Fibroblast of lung (primary cell): ENCODE measurements around the gene GNB1L. TPM values are rescaled to one million over a fixed set of nuclear protein-coding genes. Genes with fewer than 3 reads are reported as not detected.

Experiments used
- DNase-seq, 2 donors: peaks; one replicate each; pipeline versions ENCODE4 v3.0.0 to v3.0.0-alpha.2; 2010; ENCODE audit warnings: low read depth in 2 of 2
- H2AFZ ChIP-seq: 2 replicates; pipeline ENCODE4 v1.5.1; 2012; ENCODE audit warnings: low read length, control low read depth, inconsistent platforms
- H3K27ac ChIP-seq: 2 replicates; pipeline ENCODE4 v1.5.1; 2011; ENCODE audit warnings: low read length, control low read depth; ENCODE audit not compliant: insufficient read depth
- H3K27me3 ChIP-seq: 2 replicates; pipeline ENCODE4 v1.5.1; 2011; ENCODE audit warnings: mild to moderate bottlenecking, low read length; ENCODE audit not compliant: control insufficient read depth, insufficient read depth
- H3K36me3 ChIP-seq: 2 replicates; pipeline ENCODE4 v1.5.1; 2011; ENCODE audit warnings: low read length; ENCODE audit not compliant: control insufficient read depth, insufficient read depth
- H3K4me1 ChIP-seq: 2 replicates; pipeline ENCODE4 v1.5.1; 2011; ENCODE audit warnings: low read length; ENCODE audit not compliant: control insufficient read depth, insufficient read depth; ENCODE audit errors: extremely low read depth
- H3K4me2 ChIP-seq: 2 replicates; pipeline ENCODE4 v1.5.1; 2011; ENCODE audit warnings: low read length, control low read depth; ENCODE audit not compliant: insufficient read depth; ENCODE audit errors: extremely low read depth
- H3K4me3 ChIP-seq, 4 experiments: fragments of 200-600 bp in 1 of 4; sonication (generic) in 1 of 4; replicated peaks in 1 of 4; 2 replicates each; pipeline ENCODE4 v1.5.1; 2011 to 2016; ENCODE audit warnings: low read length in 4 of 4, low read depth in 3 of 4, mild to moderate bottlenecking in 3 of 4, control low read depth in 2 of 4, inconsistent platforms in 1 of 4, mixed read lengths in 1 of 4; ENCODE audit not compliant: insufficient read depth in 1 of 4; ENCODE audit errors: control extremely low read depth in 1 of 4
- H3K79me2 ChIP-seq: 2 replicates; pipeline ENCODE4 v1.5.1; 2012; ENCODE audit warnings: mild to moderate bottlenecking, low read length, inconsistent platforms; ENCODE audit not compliant: control insufficient read depth, insufficient read depth
- H3K9ac ChIP-seq: 2 replicates; pipeline ENCODE4 v1.5.1; 2011; ENCODE audit warnings: mild to moderate bottlenecking, low read length, control low read depth; ENCODE audit not compliant: insufficient read depth
- H3K9me3 ChIP-seq: 2 replicates; pipeline ENCODE4 v1.5.1; 2012; ENCODE audit warnings: low read depth, low read length; ENCODE audit not compliant: control insufficient read depth, insufficient read depth
- H4K20me1 ChIP-seq: 2 replicates; pipeline ENCODE4 v1.5.1; 2011; ENCODE audit warnings: low read length; ENCODE audit not compliant: control insufficient read depth, insufficient read depth; ENCODE audit errors: extremely low read depth
- CTCF ChIP-seq, 2 donors: IDR thresholded peaks in 1 of 2; conservative IDR thresholded peaks in 1 of 2; 1 replicate in 1 of 2; 2 replicates in 1 of 2; pipeline ENCODE4 v1.5.1; 2011 to 2012; ENCODE audit warnings: low read length in 2 of 2, control low read depth in 1 of 2, inconsistent platforms in 1 of 2, low read depth in 1 of 2, mild to moderate bottlenecking in 1 of 2
- EZH2 ChIP-seq: IDR thresholded peaks from 2 replicates; pipeline ENCODE4 v1.5.1; 2012; ENCODE audit warnings: low read length, control low read depth, mild to moderate bottlenecking; ENCODE audit errors: missing control alignments
- polyA plus RNA-seq, 2 donors: library from polyadenylated mRNA; depleted of rRNA in 1 of 2; stranded (reverse) in 1 of 2; unstranded in 1 of 2; fragments of >200 nt; gene quantifications; 2 replicates each; pipeline ENCODE4 v1.2.1, GENCODE V29; 2011 to 2012; ENCODE audit warnings: missing spikeins in 1 of 2
- total RNA-seq: library from RNA; depleted of rRNA; stranded (reverse); fragments of >200 nt; gene quantifications from 2 replicates; pipeline ENCODE4 v1.2.1, GENCODE V29; 2014

The GNB1L gene
- total and polyA plus RNA-seq, 2 donors (not counting 1 experiment from before 2014, with no cell fraction given), result 1.4 to 7.8 TPM

DNA sequence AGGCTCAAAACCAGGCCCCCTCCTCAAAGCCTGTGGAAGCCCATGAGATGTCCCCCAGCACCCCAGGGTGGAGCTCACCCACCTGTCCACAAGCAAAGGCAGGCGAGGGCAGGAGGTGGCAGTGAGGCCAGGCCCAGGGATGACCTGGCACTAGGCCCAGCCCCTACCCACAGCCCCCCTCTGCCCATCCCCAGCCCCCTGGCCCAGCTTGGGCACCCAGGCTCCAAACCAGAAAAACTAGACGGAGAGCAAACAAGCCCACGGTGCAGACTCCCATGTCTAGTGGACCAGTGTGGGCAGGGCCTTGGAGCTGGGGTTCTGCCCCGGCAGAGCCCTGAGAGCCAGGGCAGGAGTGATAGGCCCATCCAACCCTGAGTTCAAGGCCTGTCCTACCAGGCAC lies 111.0 kb downstream of the GNB1L start:
- Histone ChIP-seq H2AFZ (no peak overlapping the region), H3K27ac (no peak overlapping the region), H3K27me3 (no peaks in the 10 kb centered on the region), H3K4me1 (no peaks in the 10 kb centered on the region), H4K20me1 (no peaks in the 10 kb centered on the region), H3K9ac (no peak overlapping the region), H3K4me3 (no peak overlapping the region), H3K4me2 (no peak overlapping the region), H3K79me2 (no peaks in the 10 kb centered on the region), H3K9me3 (no peaks in the 10 kb centered on the region), H3K36me3 (no peaks in the 10 kb centered on the region)
- TF ChIP-seq CTCF (conservative IDR thresholded peaks at IDR 0.05 in 1 of 2, IDR thresholded peaks at IDR 0.05 in 1 of 2; ENCODE audit: low read depth in 1 of 2, low read length in 2 of 2) (no peak), EZH2 (no peak)
- no peak for DNase-seq

DNA sequence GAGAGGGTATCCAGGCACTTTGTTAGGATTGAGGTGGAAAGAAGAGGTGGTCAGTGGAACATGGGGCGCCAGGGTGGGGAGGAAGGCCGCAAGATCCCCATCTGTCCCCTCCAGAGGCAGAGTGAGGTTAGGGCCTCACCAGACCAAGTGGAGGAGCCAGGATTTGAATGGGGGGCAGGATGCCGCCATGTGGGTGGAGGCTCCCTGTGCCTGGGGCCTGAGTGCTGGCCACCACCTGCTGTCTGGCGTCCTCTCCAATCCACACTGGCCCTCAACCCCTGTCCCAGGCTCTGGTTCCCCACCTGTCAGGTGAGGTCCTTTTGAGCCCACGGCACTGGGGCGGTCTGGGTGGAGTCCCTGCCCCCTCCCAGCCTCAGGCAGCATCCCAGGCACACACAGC lies 111.6 kb downstream of the GNB1L start:
- no peaks in the 10 kb centered on the region for H3K27me3 ChIP-seq
- TF ChIP-seq CTCF (conservative IDR thresholded peaks at IDR 0.05 in 1 of 2, IDR thresholded peaks at IDR 0.05 in 1 of 2; ENCODE audit: low read depth in 1 of 2, low read length in 2 of 2), result no peak
- TF ChIP-seq EZH2, result no peak
- H3K4me3 ChIP-seq, result no peak overlapping the region
- no peak for DNase-seq
- no peak overlapping the region for H3K4me2 ChIP-seq
- no peak overlapping the region for H2AFZ ChIP-seq
- no peaks in the 10 kb centered on the region for H3K9me3 ChIP-seq
- H3K4me1 ChIP-seq, result no peaks in the 10 kb centered on the region
- no peaks in the 10 kb centered on the region for H4K20me1 ChIP-seq
- no peaks in the 10 kb centered on the region for H3K36me3 ChIP-seq
- H3K27ac ChIP-seq, result no peak overlapping the region
- H3K9ac ChIP-seq, result no peak overlapping the region
- no peaks in the 10 kb centered on the region for H3K79me2 ChIP-seq

DNA sequence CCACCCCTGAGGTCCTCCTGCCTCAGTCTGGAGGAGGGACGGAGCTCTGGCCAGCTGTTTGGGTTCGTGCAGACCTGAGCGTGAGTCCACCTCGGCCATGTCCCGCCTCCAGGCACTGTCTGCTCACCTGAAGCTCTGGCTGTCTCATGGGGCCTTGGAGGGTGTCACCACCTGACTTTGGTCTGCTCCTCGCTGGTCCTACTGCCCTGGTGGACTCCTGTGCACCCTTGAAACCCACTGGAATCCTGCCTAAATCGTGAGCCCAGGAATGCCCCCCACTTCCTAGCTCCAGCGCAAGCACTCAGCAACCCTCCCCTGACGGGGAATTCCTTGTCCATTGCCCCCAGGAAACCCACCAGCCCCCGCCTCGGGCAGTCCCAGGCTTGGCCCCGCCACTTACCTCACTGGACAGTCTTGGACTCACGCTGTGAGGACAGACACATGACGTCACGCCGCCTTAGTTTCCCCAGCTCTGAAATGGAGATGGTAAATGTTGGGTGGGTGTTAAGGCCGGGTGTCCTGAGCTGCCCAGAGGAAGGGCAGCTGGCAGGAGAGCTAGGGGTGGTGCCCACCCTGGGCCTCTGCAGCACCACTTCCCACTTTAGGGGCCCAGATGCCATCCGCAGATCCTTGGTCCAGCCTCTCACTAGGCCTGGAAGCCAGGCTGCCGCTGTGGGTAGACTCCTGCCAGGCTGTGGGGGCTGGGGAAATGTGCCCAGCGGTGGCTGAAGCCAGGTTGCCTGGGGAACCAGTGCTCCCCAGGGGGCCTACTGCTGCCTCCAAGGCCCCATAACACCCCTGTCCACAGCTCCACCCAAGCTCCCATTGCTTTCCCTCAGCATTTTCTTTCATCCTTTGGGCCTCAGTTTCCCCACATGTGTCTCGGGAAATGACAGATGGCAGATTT lies 112.3 kb downstream of the GNB1L start:
- H3K36me3 ChIP-seq, result no peaks in the 10 kb centered on the region
- DNase-seq, result no peak
- no peak overlapping the region for H3K9ac ChIP-seq
- TF ChIP-seq EZH2, result no peak
- no peak for TF ChIP-seq CTCF (conservative IDR thresholded peaks at IDR 0.05 in 1 of 2, IDR thresholded peaks at IDR 0.05 in 1 of 2; ENCODE audit: low read depth in 1 of 2, low read length in 2 of 2)
- H4K20me1 ChIP-seq, result no peaks in the 10 kb centered on the region
- no peak overlapping the region for H3K4me2 ChIP-seq
- H3K27ac ChIP-seq, result no peak overlapping the region
- H3K4me1 ChIP-seq, result no peaks in the 10 kb centered on the region
- no peak overlapping the region for H3K4me3 ChIP-seq
- no peaks in the 10 kb centered on the region for H3K9me3 ChIP-seq
- no peaks in the 10 kb centered on the region for H3K79me2 ChIP-seq
- no peaks in the 10 kb centered on the region for H3K27me3 ChIP-seq
- no peak overlapping the region for H2AFZ ChIP-seq
